ENCODE data around the gene ZBTB11. TPM values are rescaled to one million over a fixed set of nuclear protein-coding genes. Genes with fewer than 3 reads are reported as not detected.
"Not testable (repeated sequence)": the region's sequence is repeated elsewhere in the genome, so short reads cannot be mapped to it uniquely, and the experiment has no call there.

ZBTB11 gene
- total RNA-seq, 1 donor from 2014 or later, result 19.1 TPM

- DNase-seq (ENCODE audit: low spot score), result not testable (repeated sequence)
Measured at GRCh38 chr3:101691685-101692671, 15.0 kb upstream of the ZBTB11 start.

- DNase-seq (ENCODE audit: low spot score), result no peak
Measured at GRCh38 chr3:101690972-101691371, 14.0 kb upstream of the ZBTB11 start.

GRCh38 chr3:101689286-101689685, 12.4 kb upstream of the ZBTB11 start:
- no peak for DNase-seq (ENCODE audit: low spot score)

GRCh38 chr3:101687142-101687931, 10.4 kb upstream of the ZBTB11 start:
- DNase-seq (ENCODE audit: low spot score), result peak; percentile 52

- DNase-seq (ENCODE audit: low spot score), result no peak
Measured at GRCh38 chr3:101685870-101686307, 9.0 kb upstream of the ZBTB11 start.

GRCh38 chr3:101685050-101685400, 8.1 kb upstream of the ZBTB11 start:
- DNase-seq (ENCODE audit: low spot score), result no peak

GRCh38 chr3:101680466-101680865, 3.5 kb upstream of the ZBTB11 start:
- no peak for DNase-seq (ENCODE audit: low spot score)

GRCh38 chr3:101678837-101679236, 1.9 kb upstream of the ZBTB11 start:
- not testable (repeated sequence) for DNase-seq (ENCODE audit: low spot score)

- DNase-seq (ENCODE audit: low spot score), result peak; percentile 48
Measured at GRCh38 chr3:101677436-101678286, 729 bp upstream of the ZBTB11 start.

GRCh38 chr3:101676216-101676764, 642 bp downstream of the ZBTB11 start:
- DNase-seq (ENCODE audit: low spot score), result peak; percentile 96

GRCh38 chr3:101675709-101676215, 1.2 kb downstream of the ZBTB11 start:
- DNase-seq (ENCODE audit: low spot score), result peak; percentile 46

GRCh38 chr3:101674518-101674917, 2.4 kb downstream of the ZBTB11 start:
- DNase-seq (ENCODE audit: low spot score), result no peak

- DNase-seq (ENCODE audit: low spot score), result no peak
Measured at GRCh38 chr3:101673953-101674352, 3.0 kb downstream of the ZBTB11 start.

GRCh38 chr3:101671014-101671413, 5.9 kb downstream of the ZBTB11 start:
- DNase-seq (ENCODE audit: low spot score), result no peak

GRCh38 chr3:101667844-101668243, 9.1 kb downstream of the ZBTB11 start:
- DNase-seq (ENCODE audit: low spot score), result no peak

GRCh38 chr3:101667331-101667730, 9.6 kb downstream of the ZBTB11 start:
- no peak for DNase-seq (ENCODE audit: low spot score)

- no peak for DNase-seq (ENCODE audit: low spot score)
Measured at GRCh38 chr3:101665851-101666250, 11.1 kb downstream of the ZBTB11 start.

- no peak for DNase-seq (ENCODE audit: low spot score)
Measured at GRCh38 chr3:101665357-101665756, 11.6 kb downstream of the ZBTB11 start.

GRCh38 chr3:101660714-101661113, 16.2 kb downstream of the ZBTB11 start:
- DNase-seq (ENCODE audit: low spot score), result no peak

GRCh38 chr3:101656651-101657050, 20.3 kb downstream of the ZBTB11 start:
- DNase-seq (ENCODE audit: low spot score), result no peak

- DNase-seq (ENCODE audit: low spot score), result no peak
Measured at GRCh38 chr3:101646726-101647125, 30.2 kb downstream of the ZBTB11 start.
